ENCODE data around the gene RBM6.

Gene RBM6

DNA sequence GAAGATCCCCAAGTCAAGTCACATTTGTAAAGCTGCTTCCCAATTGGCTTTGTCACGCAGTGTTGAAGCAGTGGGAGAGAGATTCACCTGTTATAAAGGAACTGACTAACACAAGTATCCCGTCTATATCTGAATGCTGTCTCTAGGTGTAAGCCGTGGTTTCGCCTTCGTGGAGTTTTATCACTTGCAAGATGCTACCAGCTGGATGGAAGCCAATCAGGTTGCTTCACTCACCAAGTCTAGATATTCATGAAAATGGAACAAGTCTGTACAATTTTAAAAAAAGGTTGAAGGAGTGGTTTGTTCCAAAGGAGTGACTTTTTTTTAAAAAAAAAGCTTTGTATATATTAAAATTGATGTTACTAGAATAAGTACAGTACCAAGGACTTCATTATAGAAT, 160.4 kb downstream of the RBM6 start:
- in situ Hi-C loops (cut with HindIII; ENCODE audit: low sequenced_read_pairs) = no loop called here
- H3K4me3 ChIP-seq (ENCODE audit: low read depth, low read length) = no peak overlapping the region
- no peak for DNase-seq (ENCODE audit: low read depth)
- TF ChIP-seq, protein P1, sequence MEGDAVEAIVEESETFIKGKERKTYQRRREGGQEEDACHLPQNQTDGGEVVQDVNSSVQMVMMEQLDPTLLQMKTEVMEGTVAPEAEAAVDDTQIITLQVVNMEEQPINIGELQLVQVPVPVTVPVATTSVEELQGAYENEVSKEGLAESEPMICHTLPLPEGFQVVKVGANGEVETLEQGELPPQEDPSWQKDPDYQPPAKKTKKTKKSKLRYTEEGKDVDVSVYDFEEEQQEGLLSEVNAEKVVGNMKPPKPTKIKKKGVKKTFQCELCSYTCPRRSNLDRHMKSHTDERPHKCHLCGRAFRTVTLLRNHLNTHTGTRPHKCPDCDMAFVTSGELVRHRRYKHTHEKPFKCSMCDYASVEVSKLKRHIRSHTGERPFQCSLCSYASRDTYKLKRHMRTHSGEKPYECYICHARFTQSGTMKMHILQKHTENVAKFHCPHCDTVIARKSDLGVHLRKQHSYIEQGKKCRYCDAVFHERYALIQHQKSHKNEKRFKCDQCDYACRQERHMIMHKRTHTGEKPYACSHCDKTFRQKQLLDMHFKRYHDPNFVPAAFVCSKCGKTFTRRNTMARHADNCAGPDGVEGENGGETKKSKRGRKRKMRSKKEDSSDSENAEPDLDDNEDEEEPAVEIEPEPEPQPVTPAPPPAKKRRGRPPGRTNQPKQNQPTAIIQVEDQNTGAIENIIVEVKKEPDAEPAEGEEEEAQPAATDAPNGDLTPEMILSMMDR (IDR thresholded peaks at IDR 0.05; ENCODE audit: low read depth, low read length, missing control alignments) = no peak

DNA sequence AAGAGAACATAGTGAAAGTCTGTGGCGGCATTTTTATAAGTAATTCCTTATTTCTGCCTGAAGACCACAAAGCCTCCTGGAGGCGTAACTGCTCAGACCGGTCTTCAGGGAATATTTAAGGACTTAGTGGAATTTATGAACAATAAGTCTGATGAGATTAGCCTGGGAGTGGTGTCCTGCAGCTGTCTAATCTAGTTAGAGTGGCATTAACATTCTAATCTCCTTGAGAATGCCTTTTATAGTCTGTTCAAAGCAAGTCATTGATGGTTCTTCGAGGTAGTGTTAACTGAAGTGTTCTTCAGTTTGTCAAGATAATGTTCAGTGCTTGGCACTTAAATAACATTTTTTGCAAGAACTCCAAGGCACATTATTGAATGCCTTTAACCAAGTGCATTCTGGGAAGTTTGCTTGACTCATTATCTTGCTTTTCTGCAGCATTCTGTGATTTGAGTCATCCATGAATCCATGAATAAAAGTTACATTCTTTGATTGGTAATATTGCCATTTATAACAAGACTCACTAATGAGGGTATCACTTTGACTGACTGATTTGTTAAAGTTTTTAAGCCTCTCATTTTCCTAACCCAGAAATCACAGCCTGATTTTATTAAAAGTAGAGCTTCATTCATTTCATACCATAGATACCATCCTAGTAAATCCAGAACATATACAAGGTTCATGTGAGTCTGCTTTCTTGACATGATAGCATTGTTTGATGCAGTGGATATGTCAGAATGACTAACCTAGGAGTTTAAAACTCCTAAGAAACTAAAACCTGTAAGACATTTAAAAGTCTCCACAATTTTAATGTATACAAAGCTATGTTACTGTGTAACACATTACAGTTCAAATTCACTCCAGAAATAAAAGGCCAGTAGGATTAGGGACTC, 161.3 kb downstream of the RBM6 start:
- H3K4me3 ChIP-seq (ENCODE audit: low read depth, low read length) = no peak overlapping the region
- TF ChIP-seq, protein P1 (IDR thresholded peaks at IDR 0.05; ENCODE audit: low read depth, low read length, missing control alignments) = no peak
- no peak for DNase-seq (ENCODE audit: low read depth)
- in situ Hi-C loops (cut with HindIII; ENCODE audit: low sequenced_read_pairs) = no loop called here

DNA sequence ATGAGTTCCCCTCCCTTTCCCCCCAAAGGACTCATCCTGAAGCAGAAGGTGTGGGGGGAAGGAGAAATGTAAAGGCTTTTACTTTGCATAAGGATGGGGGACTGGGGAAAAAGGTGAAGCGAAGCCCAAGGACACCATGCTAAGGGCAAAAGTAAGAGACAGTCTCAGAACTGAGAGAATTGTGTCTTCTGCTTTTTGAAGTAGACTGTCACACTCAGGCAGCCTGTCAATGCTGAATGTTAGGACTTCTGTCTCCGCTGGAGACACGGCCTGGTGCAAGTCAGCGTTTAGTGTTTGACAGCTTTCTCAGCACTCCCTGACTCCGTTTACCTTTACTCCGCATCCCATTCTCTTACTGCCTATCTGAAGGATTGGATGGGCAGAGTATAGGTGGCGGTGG, 162.6 kb downstream of the RBM6 start:
- DNase-seq (ENCODE audit: low read depth) = no peak
- H3K4me3 ChIP-seq (ENCODE audit: low read depth, low read length) = no peak overlapping the region
- TF ChIP-seq, protein P1 (IDR thresholded peaks at IDR 0.05; ENCODE audit: low read depth, low read length, missing control alignments) = no peak
- in situ Hi-C loops (cut with HindIII; ENCODE audit: low sequenced_read_pairs) = no loop called here

DNA sequence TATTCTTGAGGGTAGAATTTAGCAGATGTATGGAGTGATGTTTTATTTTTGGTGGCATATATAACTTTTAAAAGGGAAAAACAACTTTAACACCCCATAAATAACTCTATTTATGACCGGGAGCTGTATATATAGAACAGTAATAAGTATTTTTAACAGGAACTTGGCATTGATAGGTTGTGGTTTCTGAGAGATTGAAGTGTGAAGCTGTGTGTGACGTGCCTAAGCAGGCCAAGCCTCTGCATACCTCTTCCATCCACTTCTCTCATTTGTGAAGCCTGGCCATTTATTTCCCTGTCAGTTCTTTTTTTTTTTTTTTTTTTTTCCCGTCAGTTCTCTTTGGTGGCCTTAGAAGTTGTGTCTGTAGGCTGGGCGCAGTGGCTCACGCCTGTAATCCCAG, 171.8 kb downstream of the RBM6 start:
- TF ChIP-seq, protein P1 (IDR thresholded peaks at IDR 0.05; ENCODE audit: low read depth, low read length, missing control alignments) = no peak
- no peak overlapping the region for H3K4me3 ChIP-seq (ENCODE audit: low read depth, low read length)
- in situ Hi-C loops (cut with HindIII; ENCODE audit: low sequenced_read_pairs) = loop anchor here (5.0 kb wide), 2 partner anchors 71 to 131 kb away; no protein-coding TSS in a partner anchor
- DNase-seq (ENCODE audit: low read depth) = no peak

DNA sequence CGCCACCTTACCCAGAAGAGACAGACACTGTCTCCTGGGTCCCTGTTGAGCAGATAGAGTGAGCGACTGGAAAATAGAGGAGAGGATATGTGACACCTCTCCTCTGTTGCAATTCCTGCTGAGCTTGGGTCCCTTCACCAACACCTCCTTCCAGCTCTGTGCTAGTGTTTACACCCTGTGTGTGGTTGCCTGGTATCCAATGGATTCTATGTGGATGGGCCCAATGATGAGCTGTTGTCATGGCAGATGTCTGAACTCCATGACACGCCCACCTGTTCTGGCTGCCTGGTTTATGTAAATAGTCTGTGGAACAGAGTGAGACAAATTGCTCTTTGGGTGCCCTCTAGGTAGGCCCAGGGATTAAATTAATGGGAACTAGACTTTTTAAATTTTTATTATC, 172.5 kb downstream of the RBM6 start:
- no peak for DNase-seq (ENCODE audit: low read depth)
- in situ Hi-C loops (cut with HindIII; ENCODE audit: low sequenced_read_pairs) = loop anchor here (5.0 kb wide), 2 partner anchors 70 to 130 kb away; no protein-coding TSS in a partner anchor
- TF ChIP-seq, protein P1 (IDR thresholded peaks at IDR 0.05; ENCODE audit: low read depth, low read length, missing control alignments) = no peak

DNA sequence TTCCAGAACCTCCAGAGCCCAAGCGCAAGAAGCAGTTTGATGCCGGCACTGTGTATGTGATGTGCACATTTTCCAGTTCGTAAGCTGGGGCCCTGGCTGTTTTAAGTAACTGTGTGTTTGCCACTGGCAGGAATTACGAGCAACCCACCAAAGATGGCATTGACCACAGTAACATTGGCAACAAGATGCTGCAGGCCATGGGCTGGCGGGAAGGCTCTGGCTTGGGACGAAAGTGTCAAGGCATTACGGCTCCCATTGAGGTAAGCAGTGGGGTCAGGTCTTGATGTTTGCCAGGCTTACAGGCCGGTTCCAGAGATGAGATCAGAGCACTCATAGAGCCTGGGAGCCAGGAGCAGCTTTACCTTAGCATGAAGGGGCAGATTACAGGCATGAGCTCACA, 177.2 kb downstream of the RBM6 start:
- in situ Hi-C loops (cut with HindIII; ENCODE audit: low sequenced_read_pairs) = no loop called here
- TF ChIP-seq, protein P1 (IDR thresholded peaks at IDR 0.05; ENCODE audit: low read depth, low read length, missing control alignments) = no peak
- no peak for DNase-seq (ENCODE audit: low read depth)
- H3K4me3 ChIP-seq (ENCODE audit: low read depth, low read length) = no peak overlapping the region

More for the DNA sequence above, 172.5 kb downstream of the RBM6 start:
- no peak overlapping the region for H3K4me3 ChIP-seq (ENCODE audit: low read depth, low read length)

All from astrocyte of the cerebellum (primary cell).